ENCODE data around the gene FAM131A.

- TF ChIP-seq, protein P1, sequence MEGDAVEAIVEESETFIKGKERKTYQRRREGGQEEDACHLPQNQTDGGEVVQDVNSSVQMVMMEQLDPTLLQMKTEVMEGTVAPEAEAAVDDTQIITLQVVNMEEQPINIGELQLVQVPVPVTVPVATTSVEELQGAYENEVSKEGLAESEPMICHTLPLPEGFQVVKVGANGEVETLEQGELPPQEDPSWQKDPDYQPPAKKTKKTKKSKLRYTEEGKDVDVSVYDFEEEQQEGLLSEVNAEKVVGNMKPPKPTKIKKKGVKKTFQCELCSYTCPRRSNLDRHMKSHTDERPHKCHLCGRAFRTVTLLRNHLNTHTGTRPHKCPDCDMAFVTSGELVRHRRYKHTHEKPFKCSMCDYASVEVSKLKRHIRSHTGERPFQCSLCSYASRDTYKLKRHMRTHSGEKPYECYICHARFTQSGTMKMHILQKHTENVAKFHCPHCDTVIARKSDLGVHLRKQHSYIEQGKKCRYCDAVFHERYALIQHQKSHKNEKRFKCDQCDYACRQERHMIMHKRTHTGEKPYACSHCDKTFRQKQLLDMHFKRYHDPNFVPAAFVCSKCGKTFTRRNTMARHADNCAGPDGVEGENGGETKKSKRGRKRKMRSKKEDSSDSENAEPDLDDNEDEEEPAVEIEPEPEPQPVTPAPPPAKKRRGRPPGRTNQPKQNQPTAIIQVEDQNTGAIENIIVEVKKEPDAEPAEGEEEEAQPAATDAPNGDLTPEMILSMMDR (IDR thresholded peaks at IDR 0.05), result no peak
- no peak for TF ChIP-seq POLR2A (IDR thresholded peaks at IDR 0.05)
These were observed 43.3 kb downstream of the FAM131A start for GRCh38 chr3:184380627-184381260.
